Activated CD8-positive, alpha-beta memory T cell treated with anti-CD3 and anti-CD28 coated beads for 36 hours (primary cell): ENCODE data around the gene SLC23A1. TPM values are rescaled to one million over a fixed set of nuclear protein-coding genes. Genes with fewer than 3 reads are reported as not detected.

Source experiments
- CTCF ChIA-PET: fragments of 350-600 bp; sonication (Branson Sonifier 250); formaldehyde crosslinking; loops from one replicate; lab custom pipeline; 2021; ENCODE audit warnings: antibody characterized with exemption; lab: Charles Lee
- POLR2A ChIA-PET: fragments of 350-600 bp; sonication (Branson Sonifier 250); formaldehyde crosslinking; loops from one replicate; lab custom pipeline; 2021; ENCODE audit warnings: antibody characterized with exemption; lab: Charles Lee
- total RNA-seq, 2 experiments: library from RNA; stranded (reverse); gene quantifications; one replicate each; pipeline ENCODE4 v1.2.3, GENCODE V29; 2021

SLC23A1 gene
- total RNA-seq, 2 experiments from 2014 or later = 0.40 to 0.65 TPM

DNA sequence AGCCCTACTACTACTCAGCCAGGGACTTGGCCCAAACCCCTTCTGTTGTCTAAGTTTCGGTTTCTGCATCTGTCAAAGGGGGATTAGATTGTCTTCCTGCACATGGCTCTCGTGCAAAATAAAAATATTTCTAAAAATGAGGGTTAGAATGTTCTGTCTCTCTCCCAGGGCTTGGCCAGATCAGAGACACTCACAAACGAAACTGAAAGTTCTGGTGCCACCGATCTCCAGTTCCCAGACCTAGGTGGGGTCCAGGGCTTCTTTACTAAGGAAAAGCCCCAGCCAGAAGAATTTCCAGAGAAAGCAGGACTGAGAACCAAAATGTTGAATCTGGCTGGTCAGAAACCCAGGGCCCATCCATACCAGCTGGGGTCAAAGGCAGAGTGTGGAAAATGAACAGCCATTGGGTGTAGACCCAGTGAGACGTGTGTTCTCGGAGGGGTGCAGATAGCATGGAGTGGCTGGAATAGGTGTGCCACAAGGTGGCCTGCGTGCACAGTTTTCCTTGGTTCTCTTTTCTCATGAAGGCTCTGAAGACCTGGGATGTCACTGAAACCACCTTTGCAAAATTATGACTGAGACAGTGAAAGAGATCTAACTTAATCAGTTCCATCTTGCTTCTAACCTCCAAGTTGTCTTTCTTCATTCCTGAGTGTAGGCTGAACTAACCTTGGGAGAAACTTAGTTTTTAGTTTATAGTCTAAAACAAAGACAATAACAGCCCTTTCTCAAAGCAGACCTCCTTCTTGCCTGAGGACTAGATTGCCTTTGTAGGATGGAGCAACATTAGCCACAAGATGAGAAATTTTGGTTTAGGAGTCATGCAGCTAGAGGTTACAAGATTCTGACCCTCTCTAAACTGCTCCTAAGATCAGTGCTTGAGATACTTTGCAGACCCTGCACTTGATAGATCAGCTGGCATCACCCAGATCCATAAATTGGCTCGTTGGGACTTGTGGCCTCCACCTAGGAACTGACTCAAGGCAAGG, 2.3 kb upstream of the SLC23A1 start:
- ChIA-PET CTCF (no interaction called here), POLR2A (no interaction called here)

DNA sequence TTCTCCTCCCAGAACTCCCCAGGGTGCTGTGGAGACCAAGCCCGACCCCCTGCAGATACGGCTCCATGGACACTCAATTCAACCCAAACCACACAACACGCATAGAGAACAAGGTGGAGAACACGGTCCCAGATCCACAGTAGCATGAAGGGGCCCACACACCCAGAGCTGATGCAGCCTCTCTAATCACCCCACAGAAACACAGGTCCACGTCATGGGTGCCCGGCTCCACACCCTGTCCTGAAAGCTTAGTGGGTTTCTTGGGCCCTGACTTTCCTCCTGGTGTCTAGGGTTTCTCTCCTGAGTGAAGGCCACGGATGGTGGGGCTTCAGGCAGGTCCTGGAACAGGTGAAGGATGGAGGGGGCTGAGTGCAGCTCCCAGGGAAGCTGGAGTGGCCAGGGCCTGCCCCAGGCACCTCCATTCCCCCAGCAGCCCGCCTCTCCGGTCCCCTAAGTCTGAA, 1.5 kb upstream of the SLC23A1 start:
- ChIA-PET POLR2A (no interaction called here), CTCF (no interaction called here)

DNA sequence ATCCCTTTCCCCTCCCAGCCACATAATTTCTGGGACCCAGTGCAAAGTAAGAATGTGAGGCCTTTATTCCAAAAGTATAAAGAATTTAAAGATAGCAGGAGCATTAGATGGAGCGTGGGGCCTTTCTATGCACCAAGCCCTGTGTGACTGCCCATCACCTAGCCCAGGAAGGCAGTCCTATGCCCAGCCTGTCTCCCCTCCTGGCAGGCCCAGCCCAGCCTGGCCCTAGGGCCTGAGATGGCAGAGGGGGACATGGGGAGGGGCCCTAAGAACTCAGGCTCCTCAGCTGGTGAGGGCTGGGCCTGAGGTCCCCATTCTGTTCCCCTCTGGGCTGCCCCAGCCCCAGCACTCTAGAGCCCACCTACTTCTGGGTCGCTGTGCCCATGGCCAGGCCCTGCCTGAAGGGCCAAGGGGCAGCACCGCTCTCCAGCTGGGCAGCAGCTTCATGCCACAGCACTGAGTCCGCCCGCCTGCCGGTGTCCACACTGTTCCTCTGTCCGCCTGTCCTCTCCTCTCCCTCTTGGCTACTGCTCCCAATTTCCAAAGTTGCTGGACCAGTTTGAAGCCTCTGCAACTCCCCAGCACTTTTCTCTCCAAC, 995 bp upstream of the SLC23A1 start:
- ChIA-PET CTCF (no interaction called here), POLR2A (no interaction called here)

DNA sequence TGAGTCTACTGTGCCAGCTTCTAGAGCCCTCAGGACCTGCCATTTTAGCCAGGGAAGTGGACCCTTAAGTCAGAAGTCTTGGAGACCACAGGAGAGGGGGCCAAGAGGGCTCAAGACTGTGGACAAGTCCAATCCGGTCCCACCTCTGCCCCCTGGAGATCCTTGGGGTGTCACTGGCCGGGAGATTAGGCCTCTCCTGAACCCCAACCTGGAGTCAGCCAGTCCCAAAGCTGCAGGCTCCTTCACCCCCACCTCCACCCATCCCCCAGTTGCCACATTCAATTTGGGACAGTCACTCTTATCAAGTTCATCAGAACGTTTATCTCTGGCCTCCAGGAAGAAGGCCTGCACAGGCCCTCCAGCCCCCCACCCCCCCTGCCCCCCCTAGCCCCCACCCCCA, 290 bp downstream of the SLC23A1 start:
- CTCF ChIA-PET = no interaction called here
- POLR2A ChIA-PET = no interaction called here

DNA sequence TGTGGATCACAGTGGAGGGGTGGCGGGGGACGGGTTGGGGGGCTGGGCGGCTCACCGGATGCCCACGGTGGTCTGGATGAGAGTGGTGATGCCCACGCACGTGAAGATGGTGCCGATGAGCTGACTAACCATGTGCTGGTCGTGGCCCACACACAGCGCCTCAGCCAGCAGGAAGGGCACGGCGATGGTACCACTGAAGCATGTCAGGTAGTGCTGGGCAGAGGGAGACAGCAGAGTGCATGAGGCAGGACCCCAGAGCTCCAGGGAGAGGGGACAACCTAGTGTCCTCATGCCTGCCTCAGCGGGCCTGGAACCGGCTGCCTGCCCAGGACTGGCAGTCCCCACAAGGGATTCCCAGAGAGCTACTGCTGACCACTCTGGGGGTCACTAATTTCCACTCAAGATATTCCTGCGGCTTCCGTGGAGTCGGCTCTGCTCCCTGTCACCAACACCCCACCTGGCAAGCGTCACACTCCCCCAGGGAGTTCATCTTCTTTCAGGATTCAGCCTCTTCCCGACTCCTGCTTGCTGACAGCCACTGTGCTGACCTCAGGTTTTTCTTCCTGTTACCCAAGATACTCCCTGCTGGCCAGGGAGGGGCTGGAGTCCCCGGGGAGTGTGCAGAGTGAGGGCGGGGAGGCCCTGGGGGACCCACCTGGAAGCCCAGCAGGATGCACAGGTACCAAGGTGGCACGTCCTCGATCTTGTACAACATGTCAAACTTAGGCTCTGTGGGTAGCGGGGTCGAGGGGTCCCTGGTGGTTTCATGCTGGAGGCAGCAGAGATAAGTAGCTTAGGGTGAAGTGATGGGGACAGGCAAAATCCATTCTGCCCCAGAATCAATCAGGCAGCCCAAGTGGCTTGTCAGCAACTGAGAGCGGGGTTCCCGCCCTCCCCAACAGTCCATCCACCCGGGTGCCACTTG, 998 bp downstream of the SLC23A1 start:
- ChIA-PET POLR2A (no interaction called here), CTCF (interaction anchor here (0.6 kb wide), 1 partner anchor 30 kb away, joined by 3 read pairs; no protein-coding TSS in a partner anchor)

DNA sequence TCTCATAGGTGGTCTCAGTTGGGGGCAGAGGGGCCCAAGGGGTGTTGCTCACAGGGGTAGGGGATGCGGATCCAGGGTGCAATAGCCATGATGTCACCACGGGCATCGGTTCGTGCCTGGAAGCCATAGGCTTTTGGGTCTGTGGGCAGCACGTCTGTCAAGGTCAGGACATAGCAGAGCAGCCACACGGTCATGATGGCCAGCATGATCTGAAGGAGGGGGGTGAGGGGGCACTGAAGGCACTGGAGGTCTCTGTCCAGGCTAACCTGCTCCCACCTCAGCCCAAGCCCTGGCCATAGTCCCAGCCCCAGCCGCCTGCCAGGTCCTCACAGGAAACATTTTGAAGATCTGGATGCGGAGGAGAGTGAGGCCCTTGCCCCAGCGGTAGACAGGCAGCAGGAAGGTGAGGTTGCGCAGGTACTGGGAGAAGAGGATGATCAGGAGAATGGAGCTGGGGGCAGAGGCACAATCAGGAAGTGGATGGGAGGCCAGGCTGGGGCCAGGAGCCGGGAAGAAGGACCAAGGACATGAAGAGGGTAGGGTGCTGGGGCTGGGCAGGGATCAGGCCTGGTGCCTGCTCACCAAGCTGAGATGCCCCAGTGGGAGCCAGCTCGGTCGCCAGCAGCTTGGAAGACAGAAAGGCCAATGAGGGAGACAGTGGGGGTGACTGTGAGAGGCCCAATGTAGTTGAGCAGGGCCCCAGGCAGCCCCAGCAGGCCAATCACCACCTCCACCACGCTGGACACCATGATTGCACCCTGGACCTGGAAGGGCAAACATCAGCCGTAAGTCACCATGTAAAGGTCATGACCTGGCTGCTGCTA, 3.3 kb downstream of the SLC23A1 start:
- ChIA-PET CTCF (interaction anchor here (0.6 to 1.4 kb wide), 2 partner anchors 12 to 22 kb away, joined by 3 to 4 read pairs; no protein-coding TSS in a partner anchor), POLR2A (no interaction called here)

DNA sequence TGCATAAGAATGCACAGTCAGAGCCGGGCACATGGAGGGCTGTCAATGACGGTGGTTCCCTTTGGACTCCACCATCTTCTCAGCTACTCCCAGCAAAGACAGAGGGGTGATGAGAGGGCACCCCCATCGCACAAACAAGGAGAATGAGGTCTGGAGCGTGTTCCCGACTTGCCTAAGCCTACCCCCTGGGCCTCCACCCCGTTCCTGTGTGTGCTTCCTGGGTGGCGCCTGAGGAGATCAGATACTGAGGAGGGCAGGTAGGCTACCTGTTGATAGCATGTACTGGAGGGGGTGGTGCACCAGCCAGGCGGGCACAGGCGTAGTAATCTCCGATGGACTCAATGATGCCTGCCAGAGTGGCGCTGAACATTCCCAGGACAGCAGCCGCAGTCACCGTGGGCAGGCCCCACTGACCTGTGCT, 4.1 kb downstream of the SLC23A1 start:
- ChIA-PET POLR2A (no interaction called here), CTCF (interaction anchor here (0.9 to 1.4 kb wide), 2 partner anchors 13 to 38 kb away, joined by 3 to 4 read pairs; partner anchors contain the start of gene PAIP2)

DNA sequence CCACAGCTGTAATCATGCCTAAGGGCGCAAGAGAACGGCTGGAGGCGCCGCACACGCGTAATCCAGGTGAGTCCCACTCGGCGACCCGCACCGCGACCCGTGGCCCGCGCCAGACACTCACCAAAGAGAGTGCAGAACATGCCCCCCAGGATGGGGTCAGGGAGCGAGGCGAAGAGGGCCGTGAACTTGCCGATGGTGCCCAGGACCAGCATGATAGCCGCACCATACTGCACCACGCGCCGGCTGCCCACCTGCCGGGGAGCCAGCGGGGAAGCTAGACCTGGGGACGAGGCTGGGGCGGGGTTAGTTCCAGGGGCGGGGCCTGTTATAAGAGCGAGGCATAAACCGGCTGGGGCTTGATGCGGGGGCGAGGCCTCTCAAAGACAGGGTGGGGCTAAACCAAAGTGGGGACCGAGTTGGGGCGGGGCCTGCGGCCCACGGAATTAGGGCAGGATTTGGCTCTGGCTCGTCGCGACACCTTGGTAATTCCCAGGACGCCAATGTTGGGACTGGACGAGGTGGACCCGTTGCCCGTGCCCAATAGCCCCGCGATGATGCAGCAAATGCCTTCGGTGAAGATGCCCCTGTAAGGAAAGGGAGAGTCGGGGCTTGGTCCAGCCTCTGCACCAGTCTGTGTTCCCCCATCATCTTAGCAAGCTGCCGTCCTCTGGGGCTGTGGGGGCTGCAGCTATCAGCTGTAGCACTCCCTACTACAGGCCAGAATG, 4.8 kb downstream of the SLC23A1 start:
- CTCF ChIA-PET = interaction anchor here (0.9 kb wide), 1 partner anchor 37 kb away, joined by 3 read pairs; the partner anchor contains the start of gene PAIP2

DNA sequence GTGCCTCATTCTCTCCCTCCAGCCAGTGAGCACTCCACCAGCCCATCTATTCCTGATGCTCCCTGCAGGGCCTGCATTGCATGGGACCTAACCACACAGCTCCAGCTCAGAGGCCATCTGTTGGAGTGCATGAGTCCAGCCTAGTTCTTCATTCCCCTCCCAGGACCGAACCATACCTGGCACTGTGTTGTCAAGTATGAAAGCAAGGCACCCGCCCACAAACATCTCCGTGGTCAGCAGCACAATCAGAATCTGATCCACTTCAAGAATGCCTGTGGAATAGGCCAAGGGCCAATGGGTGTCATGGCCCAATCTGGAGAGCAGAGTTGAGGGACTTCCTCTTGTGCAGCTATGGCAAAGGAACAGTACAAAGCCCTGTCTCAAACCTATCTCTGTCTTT, 5.9 kb downstream of the SLC23A1 start:
- POLR2A ChIA-PET = no interaction called here
- CTCF ChIA-PET = interaction anchor here (1.3 kb wide), 1 partner anchor 26 kb away, joined by 4 read pairs; no protein-coding TSS in a partner anchor

More for the DNA sequence above, 4.8 kb downstream of the SLC23A1 start:
- POLR2A ChIA-PET = no interaction called here

DNA sequence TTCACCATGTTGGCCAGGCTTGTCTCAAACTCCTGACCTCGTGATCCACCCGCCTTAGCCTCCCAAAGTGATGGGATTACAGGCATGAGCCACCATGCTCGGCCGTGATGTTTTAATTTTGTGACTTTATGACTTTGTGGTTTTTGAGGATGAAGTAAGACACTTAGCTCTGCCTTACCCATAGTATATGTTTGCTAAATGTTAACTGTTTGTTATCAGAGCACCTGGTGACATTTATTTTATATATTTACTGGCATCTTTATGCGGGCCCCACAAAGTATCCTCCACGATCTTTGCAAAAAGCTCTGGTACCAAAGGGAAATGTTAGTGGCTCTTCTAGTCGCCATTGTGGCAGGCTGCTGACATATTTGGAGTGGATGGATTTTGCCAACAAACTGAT, 6.7 kb downstream of the SLC23A1 start:
- ChIA-PET CTCF (interaction anchor here (1.3 kb wide), 1 partner anchor 26 kb away, joined by 4 read pairs; no protein-coding TSS in a partner anchor), POLR2A (no interaction called here)

DNA sequence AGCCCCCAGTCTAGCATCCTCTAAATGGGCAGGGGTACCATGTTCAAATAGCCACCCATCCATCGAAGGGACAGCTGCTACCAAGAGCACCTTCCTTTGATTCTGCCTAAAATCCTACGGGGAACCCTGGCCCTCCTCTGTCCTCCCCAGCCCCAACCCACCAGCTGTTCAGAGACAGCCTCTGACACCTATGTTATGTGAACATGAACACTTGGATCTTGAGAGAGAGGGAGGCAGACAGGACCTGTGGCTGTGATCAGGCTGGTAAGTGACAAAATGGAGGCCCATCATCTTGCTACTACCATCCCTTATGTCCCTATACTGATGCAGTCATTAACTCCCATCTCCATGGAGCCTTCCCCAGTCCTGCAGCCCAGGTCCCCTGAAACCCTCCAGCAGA, 8.2 kb downstream of the SLC23A1 start:
- POLR2A ChIA-PET = interaction anchor here (0.9 kb wide), 1 partner anchor 33 kb away, joined by 4 read pairs; the partner anchor contains the start of gene PAIP2
- CTCF ChIA-PET = interaction anchor here (0.7 kb wide), 1 partner anchor 549 kb away, joined by 3 read pairs; no protein-coding TSS in a partner anchor

DNA sequence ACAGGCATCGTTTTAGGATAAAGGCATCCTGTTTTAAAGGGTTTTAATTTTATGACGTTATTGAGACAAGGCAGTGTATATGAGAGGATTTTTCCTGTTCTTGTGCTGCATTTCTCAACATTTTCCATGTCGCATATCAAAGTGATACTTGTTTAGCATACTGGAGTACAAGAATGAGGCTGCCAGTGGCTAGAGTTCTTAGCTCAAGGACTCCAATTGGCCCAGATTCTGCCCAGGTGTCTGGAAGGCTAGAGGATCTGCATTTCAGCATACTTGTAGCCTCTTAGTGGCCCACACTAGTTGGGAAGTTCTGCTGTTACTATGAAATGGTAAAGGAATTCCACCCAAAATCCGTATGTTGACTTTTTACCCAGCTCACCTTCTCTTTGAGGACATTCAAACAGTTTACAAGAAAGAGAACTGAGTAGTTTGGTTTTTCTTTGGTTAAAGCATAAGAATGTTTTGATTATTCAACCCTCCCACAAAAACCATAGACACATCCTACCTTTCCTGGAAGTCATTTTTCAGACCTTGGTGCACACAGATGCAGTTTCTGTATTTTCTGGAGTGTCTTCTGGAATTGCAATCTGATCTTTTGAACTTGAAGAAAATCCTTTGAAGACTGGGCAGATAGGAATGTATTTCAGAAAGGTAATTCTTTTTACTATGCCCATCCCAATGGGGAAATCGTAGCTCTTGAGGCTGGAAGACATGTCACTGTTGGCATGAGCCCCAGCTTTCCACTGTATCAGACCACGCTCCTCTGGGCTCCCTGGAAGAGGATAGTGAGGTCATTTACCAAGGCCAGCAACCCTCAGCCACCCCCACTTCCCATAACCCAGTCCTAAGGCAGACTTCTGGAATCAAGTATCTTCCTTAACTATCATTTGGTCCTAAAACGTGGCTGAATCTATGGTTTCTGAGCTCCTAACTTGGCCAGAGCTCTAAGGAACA, 11.3 kb downstream of the SLC23A1 start:
- CTCF ChIA-PET = interaction anchor here (1.2 kb wide), 1 partner anchor 22 kb away, joined by 3 read pairs; no protein-coding TSS in a partner anchor
- POLR2A ChIA-PET = interaction anchor here (1.1 to 2.1 kb wide), 2 partner anchors 30 to 78 kb away, joined by 3 to 6 read pairs; partner anchors contain the start of genes MATR3 and PAIP2

DNA sequence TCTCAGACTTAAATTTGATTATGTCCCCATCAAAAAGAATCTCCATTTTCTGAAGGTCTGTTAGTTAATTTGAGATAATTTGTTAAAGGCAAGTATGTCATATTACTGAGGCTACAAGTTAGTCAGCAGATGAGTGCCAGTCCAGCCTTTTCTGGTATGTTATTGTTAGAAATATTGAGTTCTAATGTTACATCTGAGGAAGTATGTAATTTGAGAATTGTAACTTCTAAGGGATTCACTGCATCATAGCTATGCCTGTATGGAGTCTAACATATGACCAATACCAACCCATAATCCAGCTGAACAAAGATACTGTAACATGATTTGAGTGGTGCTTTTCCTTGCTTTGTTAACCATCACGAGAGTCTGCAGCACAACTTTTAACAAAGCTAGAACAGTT, 13.9 kb downstream of the SLC23A1 start:
- ChIA-PET POLR2A (no interaction called here), CTCF (interaction anchor here (1.1 kb wide), 1 partner anchor 53 kb away, joined by 3 read pairs; no protein-coding TSS in a partner anchor)

DNA sequence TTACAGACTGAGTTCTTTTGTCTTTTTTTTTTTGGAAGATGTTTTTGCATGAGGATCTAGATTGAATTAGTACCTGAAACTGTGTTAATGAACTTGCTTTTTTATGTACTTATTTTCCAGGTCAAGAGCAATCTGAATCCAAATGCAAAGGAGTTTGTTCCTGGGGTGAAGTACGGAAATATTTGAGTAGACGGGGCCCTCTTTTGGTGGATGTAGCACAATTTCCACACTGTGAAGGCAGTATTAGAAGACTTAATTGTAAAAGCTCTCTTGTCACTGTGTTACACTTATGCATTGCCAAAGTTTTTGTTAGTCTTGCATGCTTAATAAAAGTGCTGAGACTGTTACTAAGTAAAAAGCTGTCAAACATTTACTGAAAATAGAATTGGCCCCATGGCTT, 14.5 kb downstream of the SLC23A1 start:
- POLR2A ChIA-PET = no interaction called here

DNA sequence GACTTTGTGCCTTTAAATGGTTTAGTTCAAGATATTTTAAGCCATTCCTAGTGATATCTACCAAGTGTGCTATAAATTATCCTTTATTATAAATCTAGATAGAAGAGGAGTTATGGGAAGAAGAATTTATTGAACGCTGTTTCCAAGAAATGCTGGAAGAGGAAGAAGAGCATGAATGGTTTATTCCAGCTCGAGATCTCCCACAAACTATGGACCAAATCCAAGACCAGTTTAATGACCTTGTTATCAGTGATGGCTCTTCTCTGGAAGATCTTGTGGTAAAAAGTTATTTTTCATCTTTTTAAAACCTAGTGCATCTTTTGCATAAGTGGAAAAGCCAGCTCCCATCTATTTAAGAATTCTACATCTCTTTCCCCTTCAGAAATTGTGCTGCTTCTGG, 18.6 kb downstream of the SLC23A1 start:
- ChIA-PET CTCF (interaction anchor here (0.6 kb wide), 1 partner anchor 115 kb away, joined by 3 read pairs; no protein-coding TSS in a partner anchor), POLR2A (no interaction called here)

More for the DNA sequence above, 14.5 kb downstream of the SLC23A1 start:
- CTCF ChIA-PET = no interaction called here

DNA sequence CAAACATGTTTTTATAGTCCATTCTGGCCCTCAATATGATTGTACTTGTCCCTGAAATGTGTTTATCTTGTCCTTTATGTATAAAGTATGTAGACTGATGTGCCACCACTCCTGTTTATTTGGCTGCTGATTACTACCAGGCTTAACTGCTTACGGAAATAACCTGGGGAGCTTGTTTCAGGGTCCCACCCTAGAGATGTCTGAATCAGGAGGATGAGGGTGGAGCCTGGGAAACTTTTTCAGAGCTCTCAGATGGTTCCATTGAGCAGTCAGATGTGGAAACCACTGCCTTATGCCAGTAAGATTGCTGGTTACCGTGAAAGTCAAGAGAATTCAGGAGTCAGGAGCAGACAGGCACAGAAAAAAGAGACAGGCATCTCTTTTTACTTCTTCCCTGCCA, 19.2 kb downstream of the SLC23A1 start:
- ChIA-PET POLR2A (no interaction called here), CTCF (no interaction called here)
